ENCODE results near the gene AFF1.

- TF ChIP-seq, protein P1, sequence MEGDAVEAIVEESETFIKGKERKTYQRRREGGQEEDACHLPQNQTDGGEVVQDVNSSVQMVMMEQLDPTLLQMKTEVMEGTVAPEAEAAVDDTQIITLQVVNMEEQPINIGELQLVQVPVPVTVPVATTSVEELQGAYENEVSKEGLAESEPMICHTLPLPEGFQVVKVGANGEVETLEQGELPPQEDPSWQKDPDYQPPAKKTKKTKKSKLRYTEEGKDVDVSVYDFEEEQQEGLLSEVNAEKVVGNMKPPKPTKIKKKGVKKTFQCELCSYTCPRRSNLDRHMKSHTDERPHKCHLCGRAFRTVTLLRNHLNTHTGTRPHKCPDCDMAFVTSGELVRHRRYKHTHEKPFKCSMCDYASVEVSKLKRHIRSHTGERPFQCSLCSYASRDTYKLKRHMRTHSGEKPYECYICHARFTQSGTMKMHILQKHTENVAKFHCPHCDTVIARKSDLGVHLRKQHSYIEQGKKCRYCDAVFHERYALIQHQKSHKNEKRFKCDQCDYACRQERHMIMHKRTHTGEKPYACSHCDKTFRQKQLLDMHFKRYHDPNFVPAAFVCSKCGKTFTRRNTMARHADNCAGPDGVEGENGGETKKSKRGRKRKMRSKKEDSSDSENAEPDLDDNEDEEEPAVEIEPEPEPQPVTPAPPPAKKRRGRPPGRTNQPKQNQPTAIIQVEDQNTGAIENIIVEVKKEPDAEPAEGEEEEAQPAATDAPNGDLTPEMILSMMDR (IDR thresholded peaks at IDR 0.05) = no peak
- TF ChIP-seq POLR2A (IDR thresholded peaks at IDR 0.05) = no peak
Observed at GRCh38 chr4:87060957-87061356, 126.1 kb downstream of the AFF1 start.
